GM21423 (cell line): ENCODE measurements around the gene SSUH2.
A peak's percentile ranks its signal among the peaks of the same experiment; 100 is the strongest.

Source experiments
- ATAC-seq: cut with Tn5 transposase; IDR thresholded peaks from one replicate; pipeline ENCODE4 v1.9.1; 2021; ENCODE audit warnings: mild to moderate bottlenecking, moderate library complexity; ENCODE audit not compliant: unreplicated experiment

The SSUH2 gene

DNA sequence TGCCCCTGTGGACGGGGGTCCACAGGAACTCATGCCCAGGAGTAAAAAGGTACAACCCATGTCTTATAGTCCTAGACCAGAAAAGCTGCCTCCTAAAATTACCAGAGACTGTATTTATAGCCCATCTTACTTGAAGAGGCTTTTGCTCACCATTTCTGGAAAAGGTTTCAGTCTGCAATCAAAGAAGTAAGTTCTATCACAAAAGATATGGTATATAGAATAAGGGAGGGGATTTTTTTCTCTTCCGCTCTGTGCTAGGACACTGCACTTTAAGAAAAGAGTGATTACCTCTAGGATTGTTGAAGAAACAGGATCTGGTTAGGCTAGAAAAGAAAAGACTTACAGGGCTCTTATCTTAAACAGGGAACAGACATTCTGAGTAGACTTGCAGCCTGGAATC lies 2.6 kb downstream of the SSUH2 start:
- ATAC-seq = no peak

DNA sequence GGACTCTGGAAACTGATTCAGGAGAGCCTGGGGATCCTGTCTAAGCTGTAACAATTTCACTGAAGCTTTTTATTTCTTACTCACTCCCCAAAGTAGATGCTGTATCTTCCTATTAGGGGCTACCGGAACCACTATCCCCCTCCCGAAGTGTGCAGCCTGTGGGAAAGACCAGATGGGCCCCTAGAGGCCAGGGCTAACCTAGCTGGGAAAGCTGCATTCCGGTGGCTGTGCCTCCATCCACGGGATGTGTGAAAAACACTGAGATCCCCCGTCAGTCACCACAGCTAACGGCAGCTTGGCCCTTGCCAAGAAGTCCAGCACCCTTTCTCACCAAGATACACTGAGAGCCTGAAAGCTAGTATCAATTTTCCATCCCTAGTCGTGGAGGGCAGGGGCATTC lies 3.1 kb downstream of the SSUH2 start:
- ATAC-seq = no peak

DNA sequence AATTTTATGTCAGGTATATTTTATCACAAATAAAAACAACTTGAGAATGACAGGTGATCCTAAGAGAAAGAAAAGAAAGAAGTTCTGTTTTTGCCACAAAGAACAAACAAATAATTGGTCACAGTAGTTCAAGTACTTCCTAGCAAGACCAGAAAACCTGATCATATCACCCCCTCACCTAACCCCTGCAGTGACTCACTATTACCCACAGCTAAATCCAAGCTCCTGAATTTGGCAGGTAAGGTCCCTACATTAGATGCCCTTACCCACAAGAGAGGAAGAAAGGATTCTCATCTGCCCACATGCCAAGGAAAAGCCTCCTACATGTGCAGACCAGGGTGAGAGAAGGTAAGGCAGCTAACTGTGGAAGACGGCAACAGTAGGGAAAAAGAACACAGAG lies 4.4 kb downstream of the SSUH2 start:
- no peak for ATAC-seq

DNA sequence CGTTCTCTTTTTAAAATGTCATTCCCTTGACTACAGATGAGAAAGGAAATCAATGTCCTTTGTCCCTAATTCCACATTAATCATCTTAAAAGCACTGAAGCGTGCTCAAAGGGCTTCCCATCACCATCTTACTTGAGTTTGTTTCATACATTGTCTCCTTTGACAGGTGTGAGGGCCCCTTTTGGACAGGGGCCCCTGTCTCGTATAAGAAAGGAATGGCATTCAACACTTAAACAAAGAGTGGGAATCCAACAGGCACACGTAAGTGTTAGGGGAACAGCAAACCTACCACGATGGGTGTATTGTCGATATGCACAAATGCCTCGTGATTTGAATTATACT lies 5.0 kb downstream of the SSUH2 start:
- no peak for ATAC-seq

DNA sequence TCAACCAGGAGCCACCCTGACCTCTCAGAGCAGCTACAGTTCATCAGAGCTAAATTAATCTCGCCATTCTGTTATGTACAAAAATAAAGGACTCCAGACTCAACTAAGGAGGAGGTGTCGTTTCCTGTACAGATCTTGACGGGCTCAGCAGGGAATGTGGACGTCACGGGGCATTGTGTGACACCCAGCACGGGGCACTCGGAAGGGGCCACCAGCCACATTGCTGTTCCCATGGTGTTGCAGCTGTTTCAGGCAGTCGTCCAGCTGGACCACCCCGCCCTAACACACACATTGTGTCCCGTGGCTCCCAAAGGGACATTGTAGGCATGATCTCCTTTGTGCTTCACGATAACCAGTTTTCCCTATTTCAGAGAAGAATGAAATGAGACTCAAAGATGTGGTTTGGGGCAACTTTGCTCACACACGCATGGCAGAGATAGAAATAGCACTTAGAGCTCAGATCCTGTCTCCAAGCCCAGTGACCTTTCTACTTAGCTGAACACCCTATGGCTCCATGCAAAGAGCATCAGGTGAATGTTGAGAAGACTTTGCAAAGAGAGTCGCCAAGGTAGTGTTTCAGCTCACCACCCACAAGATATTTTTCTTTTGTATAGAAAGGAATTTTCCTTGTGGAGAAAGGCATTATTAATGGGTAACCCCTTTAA lies 5.5 kb downstream of the SSUH2 start:
- ATAC-seq = no peak

DNA sequence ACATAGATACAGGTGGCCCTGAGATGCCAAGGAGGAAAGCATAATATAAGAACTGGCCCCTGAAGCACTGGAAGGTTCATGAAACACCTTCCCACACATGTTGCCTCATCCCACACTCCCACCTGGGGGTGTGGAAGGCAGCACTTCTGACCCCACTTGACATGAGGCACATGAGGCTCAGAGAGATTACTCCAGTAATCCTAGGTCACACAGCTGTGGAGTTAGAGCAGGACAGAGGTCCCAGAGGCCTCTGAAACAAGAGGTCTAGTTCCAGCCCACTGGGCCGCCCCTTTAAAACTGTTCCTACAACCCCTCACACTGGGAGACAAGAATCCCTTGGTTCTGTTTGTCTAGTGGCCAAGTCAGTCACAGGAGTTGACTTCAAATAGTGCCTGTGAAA lies 7.2 kb downstream of the SSUH2 start:
- ATAC-seq = no peak

DNA sequence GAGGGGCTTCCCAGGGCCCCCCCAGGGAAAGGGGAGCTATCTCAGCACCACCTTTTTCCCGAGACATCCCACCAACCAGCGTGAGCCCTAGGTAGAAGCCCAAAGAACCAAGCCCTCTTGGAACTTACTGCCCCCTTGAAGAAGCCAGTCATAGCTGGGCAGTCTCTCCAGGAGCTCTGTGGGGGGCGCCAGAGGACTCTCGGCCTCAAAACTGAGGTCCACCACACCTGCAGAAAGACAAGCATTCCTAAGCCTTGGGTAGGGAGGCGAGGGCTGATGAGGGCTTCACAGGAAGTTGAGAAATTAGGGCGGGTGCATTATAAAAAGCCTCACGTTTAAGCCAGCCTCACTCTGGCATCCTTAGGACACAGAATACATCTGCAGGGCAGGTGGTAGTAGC lies 9.0 kb downstream of the SSUH2 start:
- ATAC-seq = no peak

DNA sequence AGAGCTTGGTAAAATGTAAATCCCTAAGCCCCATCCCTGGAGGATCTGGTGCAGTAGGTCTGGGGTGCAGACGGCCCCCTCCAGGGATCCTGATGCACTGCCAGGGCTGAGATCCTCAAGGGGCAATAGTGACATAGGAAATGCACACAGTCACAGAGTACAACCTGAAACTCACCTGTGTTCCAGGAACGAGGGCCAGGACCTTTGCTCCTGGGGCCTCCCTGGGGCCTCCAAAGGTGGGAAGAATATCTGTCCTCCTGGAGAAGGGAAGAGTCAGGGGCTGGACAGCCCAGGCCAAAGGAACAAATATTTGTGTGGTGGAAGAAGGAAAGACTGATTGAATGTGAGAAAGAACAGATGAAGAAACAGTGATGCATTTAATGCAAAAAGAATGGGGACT lies 9.5 kb downstream of the SSUH2 start:
- ATAC-seq = no peak

DNA sequence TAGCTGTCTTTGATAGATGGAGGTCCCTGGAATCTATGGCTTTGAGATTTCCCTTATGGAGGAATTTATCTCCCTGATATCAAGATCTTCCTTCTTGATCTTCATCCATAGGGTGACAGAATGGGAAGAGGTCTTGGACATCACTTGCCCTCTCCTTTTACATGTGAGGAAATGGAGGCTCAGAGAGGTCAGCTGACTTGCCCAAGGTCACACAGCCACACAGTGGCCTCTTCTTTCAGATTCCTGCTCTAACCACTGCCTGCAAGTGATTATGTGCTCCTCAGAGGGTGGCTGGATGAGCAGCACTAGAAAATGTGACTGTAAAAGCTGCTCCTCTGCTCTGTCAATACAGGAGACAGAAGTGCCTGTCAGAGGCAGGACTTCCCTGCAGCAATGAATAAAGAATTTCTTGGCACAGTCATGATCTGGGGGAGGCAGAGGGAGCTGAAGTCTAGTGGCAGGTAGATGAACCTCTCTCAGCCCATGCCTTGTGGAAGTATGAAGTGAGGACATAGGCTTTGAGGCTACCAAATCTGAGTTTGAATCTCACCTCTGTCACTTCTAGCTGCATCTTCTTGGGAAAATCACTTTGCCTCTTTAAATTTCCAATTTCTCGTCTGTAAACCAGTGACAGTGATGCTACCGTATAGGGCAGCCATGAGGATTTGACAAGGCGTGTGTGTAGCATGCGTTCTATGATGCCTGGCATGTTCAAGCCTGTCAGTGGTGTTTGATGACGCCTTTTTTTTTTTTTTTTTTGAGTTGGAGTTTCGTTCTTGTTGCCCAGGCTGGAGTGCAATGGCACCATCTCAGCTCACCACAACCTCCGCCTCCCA lies 12.0 kb downstream of the SSUH2 start:
- ATAC-seq = no peak

DNA sequence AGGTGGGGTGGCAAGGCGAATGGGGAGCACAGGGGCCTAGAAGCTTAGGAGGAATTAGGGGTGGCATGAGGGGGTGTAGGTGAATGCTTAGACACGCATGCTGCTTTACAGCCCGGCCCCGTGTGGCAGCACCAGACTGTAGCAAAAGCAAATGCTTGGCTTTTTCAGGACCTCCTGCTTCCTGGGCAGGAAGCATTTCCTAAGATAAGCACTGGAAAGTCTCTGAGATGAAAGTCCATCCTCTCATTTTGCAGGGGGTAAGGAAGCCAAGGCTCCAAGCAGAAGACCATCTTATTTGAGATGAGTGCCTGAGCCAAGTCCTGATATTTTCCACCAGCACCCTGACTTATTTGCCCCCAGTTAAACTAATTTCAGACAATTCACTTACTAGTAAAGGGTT lies 12.9 kb downstream of the SSUH2 start:
- no peak for ATAC-seq

DNA sequence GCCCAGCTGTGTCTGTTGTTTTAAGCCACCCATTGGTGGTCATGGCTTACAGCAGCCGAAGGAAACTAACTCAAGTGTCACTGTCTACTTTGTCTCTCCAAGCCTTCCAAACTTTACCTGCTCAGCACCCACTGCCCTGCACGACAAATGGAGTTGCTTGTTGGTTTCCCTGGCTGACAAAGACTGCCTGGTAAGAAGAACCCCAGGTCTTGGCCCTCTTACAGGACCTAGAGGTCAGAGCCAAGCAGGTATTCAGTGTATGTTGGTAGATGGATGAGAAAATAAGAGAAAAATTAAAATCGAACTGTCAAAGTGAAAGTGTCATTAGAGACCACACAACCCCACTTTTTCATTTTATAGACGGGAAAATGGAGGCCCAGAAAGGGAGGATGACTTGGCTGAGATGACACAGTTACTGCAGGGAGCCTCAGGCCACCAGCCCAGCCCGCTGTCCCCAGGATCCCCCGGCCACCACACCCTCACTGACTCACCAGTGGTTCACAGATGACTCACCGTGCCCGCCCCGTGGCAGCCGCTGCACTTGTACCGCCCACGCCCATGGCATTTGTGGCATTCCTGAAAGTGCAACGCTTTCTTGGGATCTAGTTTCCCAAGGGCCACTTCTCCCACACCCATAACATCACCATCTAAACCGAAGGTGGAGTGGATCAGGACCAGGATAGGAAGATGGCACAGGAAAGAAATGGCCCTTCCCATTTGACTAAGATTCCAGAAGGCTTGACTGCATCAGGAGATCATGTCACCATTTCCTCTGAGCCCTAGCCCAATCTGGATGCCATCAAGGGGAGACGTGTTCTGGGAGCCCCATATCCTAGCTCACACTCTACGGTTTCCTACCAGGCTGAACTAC lies 15.2 kb downstream of the SSUH2 start:
- ATAC-seq = peak; percentile 98

DNA sequence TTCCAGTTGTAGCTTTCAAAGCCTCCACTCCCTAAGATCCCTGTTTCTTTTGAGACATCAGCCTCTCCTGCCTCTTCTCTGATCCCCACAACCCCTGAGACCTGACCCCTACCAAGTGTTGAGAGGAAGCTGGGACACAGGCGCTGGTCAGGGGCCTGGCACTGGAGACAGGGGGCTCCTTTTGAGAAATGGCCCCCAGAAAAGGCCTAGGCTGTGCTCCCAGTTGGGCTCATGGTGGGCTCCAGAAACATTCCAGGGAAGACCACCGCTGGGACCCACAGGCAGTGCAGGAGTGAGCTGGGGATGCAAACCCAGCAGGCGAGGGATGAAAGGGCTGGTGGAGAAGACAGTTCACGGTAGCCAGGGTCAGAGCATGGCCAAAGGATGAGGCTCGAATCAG lies 16.6 kb downstream of the SSUH2 start:
- no peak for ATAC-seq

DNA sequence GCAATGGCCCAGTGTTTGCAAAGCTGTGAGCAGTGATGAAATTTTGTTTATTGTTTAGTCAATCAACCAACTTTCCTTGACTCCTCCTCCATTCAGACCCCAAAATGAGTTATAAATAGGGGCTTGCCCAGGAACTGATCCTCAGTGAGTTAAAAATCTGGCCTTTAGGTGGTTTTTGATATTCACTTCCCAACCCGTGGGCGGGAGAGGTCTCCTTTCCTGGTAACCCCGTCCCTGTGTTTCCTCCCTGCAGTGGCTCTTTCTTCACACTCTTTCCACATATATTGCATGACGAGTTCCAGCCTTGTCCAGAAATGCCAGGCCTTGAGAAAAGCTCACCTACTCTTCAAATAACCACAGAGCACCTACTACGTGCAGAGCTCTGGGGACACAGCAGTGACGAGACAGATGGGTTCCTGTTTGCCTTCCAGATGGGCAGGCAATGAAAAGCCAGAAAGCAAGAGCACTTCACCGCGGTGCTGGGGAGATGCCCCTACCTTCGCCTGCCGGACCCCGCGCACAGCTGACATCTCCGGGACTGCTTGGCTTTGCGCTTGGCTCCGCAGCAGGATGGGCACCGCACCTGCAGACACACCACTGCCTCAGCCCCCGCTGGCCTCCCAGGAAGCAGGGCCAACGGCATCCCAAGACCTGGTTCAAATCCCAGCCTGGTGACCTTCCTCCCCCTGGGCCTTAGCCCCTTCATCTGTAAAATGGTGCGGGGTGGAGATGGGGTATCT lies 17.2 kb downstream of the SSUH2 start:
- no peak for ATAC-seq

DNA sequence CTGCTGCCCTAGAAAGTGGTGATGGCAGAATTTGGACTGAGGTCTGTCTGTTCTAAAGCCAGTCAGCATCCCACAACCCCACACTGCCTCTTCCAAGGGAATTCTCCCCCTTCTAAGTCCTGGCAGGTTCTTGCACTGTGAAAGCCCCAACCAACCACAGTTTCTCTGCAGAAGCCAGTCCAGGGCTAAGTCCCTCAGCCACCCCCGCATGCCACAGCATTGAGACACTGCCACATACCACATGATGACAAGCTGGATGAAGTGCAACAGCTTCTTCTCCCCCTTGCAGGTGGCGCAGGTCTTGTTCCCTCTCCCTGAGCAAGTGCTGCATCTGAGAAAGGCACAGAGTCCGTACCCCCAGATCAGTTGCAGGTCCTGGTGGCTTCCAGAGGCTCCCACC lies 18.6 kb downstream of the SSUH2 start:
- no peak for ATAC-seq

DNA sequence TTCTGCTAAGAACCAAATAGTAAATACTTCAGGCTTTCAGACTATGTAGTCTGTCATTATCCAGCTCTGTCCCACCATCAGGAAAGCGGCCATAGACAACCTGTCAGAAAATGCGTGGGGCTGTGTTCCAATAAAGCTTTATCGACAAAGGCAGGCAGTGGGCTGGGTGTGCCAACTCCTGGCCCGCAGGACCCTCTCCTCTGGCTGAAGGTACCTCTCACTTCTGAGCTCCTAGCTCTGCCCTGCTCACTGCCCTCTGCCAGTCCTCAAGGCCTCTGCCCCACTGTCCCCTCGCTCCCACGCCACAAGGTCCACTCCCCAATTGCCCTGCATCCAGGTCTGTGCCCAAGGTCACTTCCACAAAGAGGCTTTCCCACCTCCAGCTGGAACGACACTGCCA lies 20.0 kb downstream of the SSUH2 start:
- no peak for ATAC-seq

DNA sequence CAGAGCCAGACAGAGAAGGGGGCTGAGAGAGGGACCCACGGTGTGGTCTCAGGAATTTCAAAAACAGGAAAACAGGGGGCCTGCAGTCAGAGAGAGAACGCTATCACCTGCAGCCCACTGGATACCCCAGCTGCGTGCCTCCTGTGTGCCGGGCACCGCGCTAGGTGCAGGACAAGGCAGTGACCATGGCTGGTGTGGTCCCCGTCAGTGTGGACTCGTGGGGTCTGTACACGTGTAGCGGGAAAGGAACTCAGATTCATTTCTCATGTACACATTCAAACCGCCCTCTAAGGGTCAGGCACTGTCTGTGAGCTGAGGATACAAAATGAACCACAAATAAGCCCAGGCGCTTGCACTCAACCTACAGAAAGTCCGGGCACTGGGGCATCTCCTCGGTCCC lies 20.9 kb downstream of the SSUH2 start:
- no peak for ATAC-seq

DNA sequence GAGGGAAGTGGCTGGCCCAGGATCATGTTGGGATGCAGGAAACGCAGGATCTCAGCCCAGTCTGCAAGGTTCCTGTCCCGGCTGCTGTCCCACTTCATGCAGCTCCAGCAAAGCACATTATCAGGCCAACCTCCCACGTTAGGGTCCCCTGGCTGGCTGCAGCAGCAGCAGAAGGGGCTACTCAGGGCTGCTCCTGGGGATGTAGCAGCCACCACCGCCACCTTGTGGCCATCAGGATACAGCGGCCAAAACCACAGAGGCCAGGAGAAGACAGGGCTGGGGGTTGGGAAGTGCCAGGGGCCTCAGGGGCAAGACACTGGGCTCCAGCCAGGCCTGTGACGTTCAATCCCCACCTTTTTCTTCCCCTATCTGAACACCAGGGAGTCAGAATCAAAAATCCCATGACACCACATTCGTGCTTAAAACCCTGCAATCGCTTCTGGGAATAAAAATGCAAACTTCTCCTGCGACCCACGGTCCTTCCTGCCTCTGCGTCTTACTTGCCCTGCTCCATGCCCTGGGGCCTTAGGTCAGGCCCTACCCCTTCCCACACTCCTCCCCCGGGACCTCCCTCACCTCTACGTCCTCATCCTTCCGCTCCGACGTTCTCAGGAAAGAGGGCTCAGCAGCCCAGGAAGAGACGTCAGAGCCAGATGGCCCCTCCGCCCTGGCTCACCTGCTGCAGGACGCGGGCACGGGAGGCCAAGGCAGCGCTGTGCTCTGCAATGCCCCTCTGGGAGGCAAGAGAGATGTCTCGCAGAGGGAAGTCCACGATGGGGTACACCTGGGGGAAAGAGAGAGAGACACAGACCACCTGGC lies 21.5 kb downstream of the SSUH2 start:
- peak; percentile 89 for ATAC-seq

DNA sequence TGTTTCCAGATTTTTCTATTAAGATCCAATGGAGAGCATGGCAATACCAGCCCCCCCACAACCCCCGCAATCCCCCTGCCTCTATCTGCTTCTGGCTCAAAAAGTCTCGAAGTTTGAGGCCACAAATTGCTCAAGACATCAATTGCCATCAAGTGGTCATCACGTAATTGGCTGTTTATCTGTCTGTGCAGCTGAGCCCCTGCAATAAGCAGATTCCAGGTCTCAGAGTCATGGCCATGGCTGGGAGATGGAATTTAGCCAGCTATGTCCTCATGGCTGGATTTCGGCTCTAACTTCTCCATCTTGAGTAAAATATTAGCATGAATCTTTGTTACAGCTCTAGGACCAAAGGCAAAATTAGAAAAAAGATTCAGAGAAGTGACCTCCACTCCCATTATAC lies 22.7 kb downstream of the SSUH2 start:
- ATAC-seq = no peak

DNA sequence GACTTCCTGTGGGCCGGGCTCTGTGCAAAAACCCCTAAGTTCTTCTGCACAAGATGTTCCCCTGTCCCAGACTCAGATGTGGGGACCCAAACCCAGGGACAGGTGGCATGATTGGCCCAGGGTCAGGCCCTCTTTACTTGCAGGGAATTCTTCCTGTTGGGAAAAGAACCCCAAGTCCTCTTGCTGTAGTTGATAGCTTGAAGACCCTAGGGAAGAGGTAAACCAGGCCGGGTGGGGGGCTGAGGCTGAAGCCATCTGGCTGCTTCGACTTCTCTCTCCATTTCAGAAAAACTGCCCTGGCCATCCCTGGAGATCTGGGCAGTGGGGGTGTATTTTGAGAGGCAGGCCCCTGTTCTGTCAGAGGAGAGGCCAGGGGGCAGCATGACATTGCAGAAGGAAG lies 23.5 kb downstream of the SSUH2 start:
- no peak for ATAC-seq

DNA sequence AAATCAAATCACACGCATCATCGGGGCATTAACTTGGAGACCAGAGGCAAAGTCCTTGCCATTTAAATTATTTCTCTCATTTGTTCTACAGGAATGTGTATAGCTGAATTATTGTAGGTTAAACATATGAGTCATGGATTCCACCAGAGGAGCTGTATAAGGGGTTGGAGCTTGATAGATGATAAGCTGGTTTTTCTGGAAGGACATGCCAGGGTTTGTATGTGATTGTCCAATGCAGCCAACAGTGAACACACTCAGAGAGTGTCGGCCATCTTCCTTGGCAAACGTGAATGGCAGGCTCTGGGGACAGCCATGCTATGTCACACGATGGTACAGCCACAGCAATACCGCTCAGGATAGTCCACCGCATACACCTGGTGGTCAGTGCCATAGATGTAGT lies 25.1 kb downstream of the SSUH2 start:
- no peak for ATAC-seq
